Measurements from ENCODE around the gene SPATA31D1.

The SPATA31D1 gene

GRCh38 chr9:82038897-82039296 lies 50.3 kb downstream of the SPATA31D1 start:
- Histone ChIP-seq H3K36me3 (replicated peaks; ENCODE audit: insufficient read depth, low read length) (no peaks in the 10 kb centered on the region), H3K4me3 (ENCODE audit: low read length) (no peak overlapping the region), H3K9ac (ENCODE audit: low read length) (no peak overlapping the region), H3K79me2 (ENCODE audit: low read length) (no peaks in the 10 kb centered on the region), H3K9me2 (replicated peaks; ENCODE audit: insufficient read depth, low read length) (no peaks in the 10 kb centered on the region), H3K27me3 (replicated peaks; ENCODE audit: insufficient read depth, low read length) (no peaks in the 10 kb centered on the region), H3F3A (ENCODE audit: insufficient read depth, low read length) (no peaks in the 10 kb centered on the region), H4K20me1 (ENCODE audit: insufficient read depth, low read length) (no peaks in the 10 kb centered on the region), H2AFZ (ENCODE audit: low read length) (no peak overlapping the region), H3K4me1 (ENCODE audit: low read length) (no peaks in the 10 kb centered on the region), H3K27ac (ENCODE audit: low read length) (no peak overlapping the region), H3K9me3 (replicated peaks; ENCODE audit: insufficient read depth, low read length) (no peaks in the 10 kb centered on the region), H3K4me2 (ENCODE audit: low read depth, low read length) (no peak overlapping the region)
- TF ChIP-seq EZH2phosphoT487 (IDR thresholded peaks at IDR 0.05; ENCODE audit: low read length) (no peak), CTCF (IDR thresholded peaks at IDR 0.05; ENCODE audit: low read length) (no peak), EZH2 (optimal IDR thresholded peaks at IDR 0.05; ENCODE audit: low read depth, low read length) (no peak)
- no peak for DNase-seq

Measured in MM.1S (cell line).